GM18951 (cell line): ENCODE measurements around the gene TMEM271.

Experiments used
- POLR2A ChIP-seq: IDR thresholded peaks from 4 replicates; pipeline ENCODE4 v1.6.1; 2011; ENCODE audit warnings: mild to moderate bottlenecking; ENCODE audit not compliant: insufficient read length, insufficient read depth; ENCODE audit errors: extremely low read depth
- in situ Hi-C: fragments of 300-500 bp; cut with MboI; formaldehyde crosslinking; loops from one replicate; pipeline ENCODE4 v1.12.0; 2022; ENCODE audit warnings: low sequenced_read_pairs, mixed read lengths, inconsistent platforms; ENCODE audit not compliant: unreplicated experiment

TMEM271 gene

DNA sequence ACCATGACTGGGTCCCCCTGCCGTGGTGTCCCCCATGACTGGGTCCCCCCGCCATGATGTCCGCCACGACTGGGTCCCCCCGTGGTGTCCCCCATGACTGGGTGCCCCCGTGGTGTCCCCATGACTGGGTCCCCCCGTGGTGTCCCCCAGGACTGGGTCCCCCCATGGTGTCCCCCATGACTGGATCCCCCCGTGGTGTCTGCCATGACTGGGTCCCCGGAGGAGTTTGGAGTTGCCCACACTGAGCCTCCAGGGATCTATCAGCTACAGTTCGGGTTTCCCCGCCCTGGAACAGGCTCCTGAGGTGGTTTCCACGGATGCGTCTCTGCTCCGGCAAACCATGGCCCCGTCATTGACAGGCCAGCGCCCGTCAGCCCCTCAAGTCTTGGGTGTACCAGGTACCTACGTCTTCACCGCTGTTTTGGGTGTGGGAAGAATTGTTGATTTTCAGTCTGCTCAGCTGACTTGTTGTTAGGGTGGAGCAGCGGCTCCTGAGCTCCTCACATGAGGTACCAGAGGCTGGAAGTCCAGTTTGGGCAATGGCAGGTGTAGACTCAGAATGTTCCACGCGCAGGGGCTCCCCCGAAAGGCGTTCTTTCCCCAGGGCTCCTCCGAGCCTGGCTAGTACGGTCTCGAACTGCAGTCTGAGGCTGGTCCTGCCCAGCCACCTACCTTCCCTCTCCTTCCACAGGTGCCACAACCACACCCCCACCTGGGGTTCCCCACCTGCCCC lies 41.0 kb upstream of the TMEM271 start:
- in situ Hi-C loops, result loop anchor here (10.0 kb wide), 1 partner anchor 232 kb away; no protein-coding TSS in a partner anchor
- no peak for TF ChIP-seq POLR2A

- in situ Hi-C loops, result loop anchor here (10.0 kb wide), 1 partner anchor 231 kb away; no protein-coding TSS in a partner anchor
- TF ChIP-seq POLR2A, result no peak
These were observed 40.0 kb upstream of the TMEM271 start for GRCh38 chr4:616091-616490.

DNA sequence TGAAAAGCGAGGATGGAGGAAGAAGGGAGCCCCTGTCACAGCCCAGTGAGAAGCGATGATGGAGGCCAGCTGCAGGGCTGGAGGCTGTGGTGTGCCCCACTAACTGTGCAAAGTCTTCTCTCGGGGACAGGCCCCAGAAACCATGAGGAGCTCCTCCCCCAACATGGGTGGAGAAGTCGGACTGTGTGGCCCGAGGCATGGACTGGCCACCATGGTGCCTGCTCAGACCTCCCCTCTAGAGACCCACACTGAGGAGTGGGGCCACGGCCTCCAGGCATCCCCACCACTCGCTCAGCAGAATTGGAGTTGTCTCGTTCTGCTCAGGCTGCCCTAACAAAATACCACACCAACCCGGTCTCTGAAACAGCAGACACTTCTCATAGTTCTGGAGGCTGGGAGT lies 37.0 kb upstream of the TMEM271 start:
- in situ Hi-C loops, result loop anchor here (10.0 kb wide), 1 partner anchor 228 kb away; no protein-coding TSS in a partner anchor
- no peak for TF ChIP-seq POLR2A

GRCh38 chr4:612749-613125 lies 36.6 kb upstream of the TMEM271 start:
- in situ Hi-C loops, result loop anchor here (10.0 kb wide), 1 partner anchor 228 kb away; no protein-coding TSS in a partner anchor
- TF ChIP-seq POLR2A, result no peak

GRCh38 chr4:612052-612748 lies 36.1 kb upstream of the TMEM271 start:
- in situ Hi-C loops, result loop anchor here (10.0 kb wide), 1 partner anchor 227 kb away; no protein-coding TSS in a partner anchor
- TF ChIP-seq POLR2A, result no peak

DNA sequence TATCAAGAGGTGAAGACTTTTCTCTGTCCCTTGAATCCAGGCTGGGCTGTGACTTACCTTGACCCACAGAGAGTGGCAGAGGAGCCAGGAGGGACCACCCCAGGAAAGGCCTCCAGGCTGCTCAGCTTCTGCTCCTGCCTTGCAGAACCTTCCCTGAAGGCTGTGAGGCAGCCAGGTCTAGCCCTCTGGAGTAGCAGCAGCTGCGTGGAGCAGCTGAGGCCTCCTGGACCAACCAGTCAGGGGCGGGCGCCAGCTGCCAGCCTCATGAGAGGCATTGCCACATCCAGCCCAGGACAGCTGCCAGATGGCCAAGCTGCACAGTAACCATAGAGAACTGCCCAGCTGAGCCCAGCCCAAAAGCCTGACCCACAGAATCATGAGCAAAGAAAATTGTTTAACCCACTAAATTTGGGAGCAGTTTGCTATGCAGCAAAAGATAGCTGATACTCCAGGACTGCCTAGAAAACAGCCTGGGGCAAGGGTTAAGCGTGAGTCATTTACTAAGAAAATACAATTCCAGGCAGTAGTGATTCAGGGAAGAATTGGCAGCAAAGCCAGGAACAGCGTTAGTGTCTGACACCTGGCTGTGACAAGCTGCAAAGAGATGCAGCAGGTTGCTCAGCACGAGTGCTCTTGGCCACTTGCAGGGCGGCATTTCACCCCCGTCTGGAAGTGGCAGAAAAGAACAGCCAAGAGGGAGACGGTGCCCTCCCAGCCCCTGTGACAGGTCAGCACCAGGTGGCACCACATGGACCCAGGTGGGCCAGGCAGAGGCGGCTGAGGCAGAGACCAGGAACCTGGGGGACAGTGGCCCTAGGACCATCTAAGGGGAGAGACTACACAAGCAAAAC lies 34.5 kb upstream of the TMEM271 start:
- in situ Hi-C loops, result loop anchor here (10.0 kb wide), 1 partner anchor 226 kb away; no protein-coding TSS in a partner anchor
- no peak for TF ChIP-seq POLR2A

DNA sequence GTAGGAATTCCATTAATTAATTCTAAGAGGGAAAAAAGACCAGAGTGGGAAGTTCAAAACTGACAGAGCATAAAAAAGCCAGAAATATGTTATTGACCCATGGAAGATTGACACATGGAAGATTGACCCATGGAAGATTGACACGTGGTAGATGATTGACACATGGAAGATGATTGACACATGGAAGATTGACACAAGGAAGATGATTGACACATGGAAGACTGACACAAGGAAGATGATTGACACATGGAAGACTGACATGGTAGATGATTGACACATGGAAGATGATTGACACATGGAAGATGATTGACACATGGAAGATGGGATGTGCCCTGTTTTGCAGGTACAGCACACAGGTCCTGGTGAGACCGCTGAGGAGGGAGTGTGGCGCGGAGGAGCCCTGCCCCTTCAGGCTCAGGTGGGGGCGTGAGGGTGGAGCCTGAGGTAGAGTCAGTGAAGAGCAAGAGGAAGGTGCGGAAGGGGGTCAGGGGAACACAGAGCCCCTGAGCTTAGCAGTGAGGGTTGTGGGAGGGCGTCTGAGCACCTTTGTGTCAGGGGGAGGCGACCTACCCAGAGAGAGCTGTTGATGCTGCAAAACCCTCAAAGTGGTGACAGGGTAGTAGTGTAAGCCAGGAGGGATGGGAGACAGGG lies 33.4 kb upstream of the TMEM271 start:
- TF ChIP-seq POLR2A, result no peak

DNA sequence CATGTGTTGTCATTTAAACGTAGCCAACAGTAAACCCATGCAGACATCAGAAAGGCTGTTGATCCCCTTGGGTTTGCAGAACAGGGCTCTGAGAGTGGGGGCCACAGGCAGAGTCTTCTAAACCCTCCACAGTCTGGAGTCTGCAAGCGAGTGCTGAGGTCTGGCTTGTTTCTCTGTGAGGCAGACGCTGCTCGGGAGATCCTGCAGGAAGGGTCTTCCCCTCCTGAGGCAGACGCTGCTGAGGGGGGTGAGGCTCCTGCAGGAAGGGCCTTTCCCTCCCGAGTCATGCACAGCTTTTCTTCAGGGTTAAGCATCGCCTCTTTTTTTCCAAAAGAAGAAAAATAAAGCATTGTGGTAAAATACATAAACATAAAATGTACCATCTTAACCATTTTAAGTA lies 32.1 kb upstream of the TMEM271 start:
- no peak for TF ChIP-seq POLR2A
- in situ Hi-C loops, result no loop called here

More for the DNA sequence above, 33.4 kb upstream of the TMEM271 start:
- in situ Hi-C loops, result loop anchor here (10.0 kb wide), 1 partner anchor 225 kb away; no protein-coding TSS in a partner anchor

- in situ Hi-C loops, result no loop called here
- TF ChIP-seq POLR2A, result no peak
These were observed 29.8 kb upstream of the TMEM271 start for GRCh38 chr4:605702-606425.

DNA sequence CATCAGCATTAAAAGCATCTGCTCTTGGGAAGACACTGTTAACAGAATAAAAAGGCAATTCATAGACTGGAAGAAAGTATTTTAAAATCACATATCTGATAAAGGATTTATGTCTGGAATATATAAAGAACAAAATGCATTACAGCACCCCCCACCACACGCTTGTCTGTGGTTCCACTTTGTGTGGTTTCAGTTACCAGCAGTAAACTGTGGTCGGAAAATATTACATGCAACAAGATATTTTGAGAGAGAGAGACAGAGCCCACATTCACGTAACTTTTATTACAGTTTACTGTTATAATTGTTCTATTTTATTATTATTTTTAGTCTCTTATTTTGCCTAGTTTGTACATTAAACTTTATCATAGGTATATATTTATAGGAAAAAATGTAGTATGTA lies 28.0 kb upstream of the TMEM271 start:
- in situ Hi-C loops, result no loop called here
- TF ChIP-seq POLR2A, result no peak

- in situ Hi-C loops, result no loop called here
These were observed 26.5 kb upstream of the TMEM271 start for GRCh38 chr4:602559-602942.

More at GRCh38 chr4:602559-602942, 26.5 kb upstream of the TMEM271 start:
- TF ChIP-seq POLR2A, result no peak
